K562 (cell line): ENCODE results near the gene POLRMT. TPM values are rescaled to one million over a fixed set of nuclear protein-coding genes. Genes with fewer than 3 reads are reported as not detected.

Experiments used
- BACH1 ChIP-seq: fragments of 200-800 bp; sonication (Bioruptor generic); IDR thresholded peaks from 2 replicates; pipeline ENCODE4 v1.6.1; 2016; ENCODE audit warnings: missing genetic modification characterization, missing compliant biosample characterization
- CCNT2 ChIP-seq: IDR thresholded peaks from 2 replicates; pipeline ENCODE4 v1.6.1; 2011; ENCODE audit warnings: borderline replicate concordance, low read depth, mild to moderate bottlenecking, moderate library complexity, mixed read lengths, low read length; ENCODE audit not compliant: insufficient read length; ENCODE audit errors: extremely low read depth
- CREB1 ChIP-seq, 2 experiments: sonication (generic) in 1 of 2; formaldehyde crosslinking in 1 of 2; IDR thresholded peaks; 2 replicates each; pipeline versions ENCODE4 v1.6.1 to v1.8.0; 2012 to 2022; ENCODE audit warnings: inconsistent platforms in 1 of 2, mild to moderate bottlenecking in 1 of 2, missing genetic modification reagents in 1 of 2, moderate library complexity in 1 of 2
- CSDE1 ChIP-seq, 2 experiments: fragments of 450-650 bp; IDR thresholded peaks; 2 replicates each; pipeline ENCODE4 v1.6.1; 2016; ENCODE audit warnings: mild to moderate bottlenecking in 1 of 2
- ETV6 ChIP-seq, 3 experiments: fragments of 150-350 bp in 1 of 3; sonication (generic) in 1 of 3; formaldehyde crosslinking in 1 of 3; IDR thresholded peaks; 2 replicates each; pipeline versions ENCODE4 v1.6.1 to v1.8.0; 2014 to 2022; ENCODE audit warnings: borderline replicate concordance in 2 of 3, low read depth in 2 of 3, antibody characterized with exemption in 1 of 3, low read length in 1 of 3, mild to moderate bottlenecking in 1 of 3, missing genetic modification reagents in 1 of 3
- FIP1L1 ChIP-seq: fragments of 200-400 bp; formaldehyde crosslinking; IDR thresholded peaks from 2 replicates; pipeline ENCODE4 v1.6.1; 2018; ENCODE audit warnings: mild to moderate bottlenecking, low read depth, low read length; ENCODE audit not compliant: poor library complexity, severe bottlenecking
- FOXK1 ChIP-seq: sonication (generic); formaldehyde crosslinking; IDR thresholded peaks from 2 replicates; pipeline ENCODE4 v1.8.0; 2022; ENCODE audit warnings: missing genetic modification reagents, mild to moderate bottlenecking, borderline replicate concordance
- LEF1 ChIP-seq: fragments of 450-650 bp; IDR thresholded peaks from 2 replicates; pipeline ENCODE4 v1.6.1; 2016; ENCODE audit warnings: mild to moderate bottlenecking
- NR1H2 ChIP-seq: sonication (generic); formaldehyde crosslinking; IDR thresholded peaks from 2 replicates; pipeline ENCODE4 v1.4.0; 2020; ENCODE audit warnings: mild to moderate bottlenecking, missing genetic modification reagents
- PHB2 ChIP-seq: fragments of 450-650 bp; IDR thresholded peaks from 2 replicates; pipeline ENCODE4 v1.6.1; 2017; ENCODE audit warnings: low read depth
- RREB1 ChIP-seq: fragments of 250-450 bp; sonication (Bioruptor Pico); IDR thresholded peaks from 2 replicates; pipeline ENCODE4 v1.4.0; 2020
- SIRT6 ChIP-seq: IDR thresholded peaks from one replicate; pipeline ENCODE4 v1.6.1; 2012; ENCODE audit warnings: low read depth, mild to moderate bottlenecking, control low read depth, inconsistent platforms, low read length, moderate library complexity
- THAP12 ChIP-seq: fragments of 250-450 bp; sonication (Bioruptor Pico); IDR thresholded peaks from 2 replicates; pipeline ENCODE4 v1.9.0; 2021; ENCODE audit warnings: mild to moderate bottlenecking, inconsistent platforms
- ZNF431 ChIP-seq: sonication (generic); formaldehyde crosslinking; IDR thresholded peaks from 2 replicates; pipeline ENCODE4 v1.8.0; 2022; ENCODE audit warnings: mild to moderate bottlenecking, missing genetic modification reagents
- ZNF75A ChIP-seq: fragments of 450-650 bp; formaldehyde crosslinking; IDR thresholded peaks from 2 replicates; pipeline ENCODE4 v1.4.0; 2020; ENCODE audit warnings: mild to moderate bottlenecking
- polyA plus RNA-seq, 8 experiments: library from polyadenylated mRNA; depleted of rRNA in 4 of 8; stranded (reverse) in 5 of 8; unstranded in 3 of 8; fragments of >200 nt; fragmentation: Nextera tagmentation in 2 of 8; fragmentation: Illumina TruSeq in 1 of 8; extraction: Ambion mirVana in 2 of 8; extraction: Trizol in 1 of 8; gene quantifications; 2 replicates each; pipeline versions ENCODE4 v1.2.1 to v1.2.3, GENCODE V29; 2011 to 2014; ENCODE audit warnings: inconsistent platforms in 1 of 8, missing spikeins in 1 of 8
- total RNA-seq, 7 experiments: library from RNA; depleted of rRNA in 6 of 7; stranded (reverse); fragments of >200 nt in 6 of 7; fragmentation: Illumina TruSeq in 2 of 7; extraction: Trizol in 2 of 7; gene quantifications; 2 replicates each; pipeline versions ENCODE4 v1.2.1 to v1.2.3, GENCODE V29; 2011 to 2021; ENCODE audit warnings: low replicate concordance in 1 of 7
- TF ChIP-seq, protein P1 (sequence below): sonication (generic); formaldehyde crosslinking; IDR thresholded peaks from 2 replicates; pipeline ENCODE4 v1.4.0; 2020; ENCODE audit warnings: mild to moderate bottlenecking, missing genetic modification reagents

The POLRMT gene
- total and polyA plus RNA-seq, 9 of the 15 experiments (the other 6 are each of a cell fraction or from before 2014, with no cell fraction given): 30.3 to 144 (median 68.0) TPM

GRCh38 chr19:597406-598315 lies 35.7 kb downstream of the POLRMT start (continued):
- TF ChIP-seq CCNT2 (no peak), CSDE1 (IDR thresholded peaks at IDR 0.05) (no peak), THAP12 (CRISPR knock-in tag) (no peak), ZNF431 (CRISPR knock-in tag) (0 out of 2 replicates have a peak, but pooled peaks have one; percentile 16), RREB1 (CRISPR knock-in tag) (no peak), PHB2 (no peak), CREB1 (IDR thresholded peaks at IDR 0.05) (no peak), CREB1 (CRISPR knock-in tag; IDR thresholded peaks at IDR 0.05) (peak; percentile 51; the same call in 1 of the 2 replicates), FOXK1 (CRISPR knock-in tag) (0 out of 2 replicates have a peak, but pooled peaks have one; percentile 49), NR1H2 (no peak), BACH1 (tag) (no peak), ETV6 (IDR thresholded peaks at IDR 0.05; ENCODE audit: borderline replicate concordance in 1 of 2, low read depth in 2 of 2, low read length in 1 of 2) (no peak), ETV6 (CRISPR knock-in tag; IDR thresholded peaks at IDR 0.05; ENCODE audit: borderline replicate concordance) (no peak), SIRT6 (no peak), FIP1L1 (no peak), ZNF75A (CRISPR knock-in tag) (no peak), LEF1 (no peak)
- TF ChIP-seq, protein P1, sequence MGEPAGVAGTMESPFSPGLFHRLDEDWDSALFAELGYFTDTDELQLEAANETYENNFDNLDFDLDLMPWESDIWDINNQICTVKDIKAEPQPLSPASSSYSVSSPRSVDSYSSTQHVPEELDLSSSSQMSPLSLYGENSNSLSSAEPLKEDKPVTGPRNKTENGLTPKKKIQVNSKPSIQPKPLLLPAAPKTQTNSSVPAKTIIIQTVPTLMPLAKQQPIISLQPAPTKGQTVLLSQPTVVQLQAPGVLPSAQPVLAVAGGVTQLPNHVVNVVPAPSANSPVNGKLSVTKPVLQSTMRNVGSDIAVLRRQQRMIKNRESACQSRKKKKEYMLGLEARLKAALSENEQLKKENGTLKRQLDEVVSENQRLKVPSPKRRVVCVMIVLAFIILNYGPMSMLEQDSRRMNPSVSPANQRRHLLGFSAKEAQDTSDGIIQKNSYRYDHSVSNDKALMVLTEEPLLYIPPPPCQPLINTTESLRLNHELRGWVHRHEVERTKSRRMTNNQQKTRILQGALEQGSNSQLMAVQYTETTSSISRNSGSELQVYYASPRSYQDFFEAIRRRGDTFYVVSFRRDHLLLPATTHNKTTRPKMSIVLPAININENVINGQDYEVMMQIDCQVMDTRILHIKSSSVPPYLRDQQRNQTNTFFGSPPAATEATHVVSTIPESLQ (CRISPR knock-in tag): no peak
